ENCODE results near the gene SGMS2. TPM values are rescaled to one million over a fixed set of nuclear protein-coding genes. Genes with fewer than 3 reads are reported as not detected.
"Not testable (repeated sequence)": the region's sequence is repeated elsewhere in the genome, so short reads cannot be mapped to it uniquely, and the experiment has no call there.

Gene SGMS2
- polyA plus RNA-seq, 3 donors, result 11.9 to 14.7 (median 14.5) TPM

DNA sequence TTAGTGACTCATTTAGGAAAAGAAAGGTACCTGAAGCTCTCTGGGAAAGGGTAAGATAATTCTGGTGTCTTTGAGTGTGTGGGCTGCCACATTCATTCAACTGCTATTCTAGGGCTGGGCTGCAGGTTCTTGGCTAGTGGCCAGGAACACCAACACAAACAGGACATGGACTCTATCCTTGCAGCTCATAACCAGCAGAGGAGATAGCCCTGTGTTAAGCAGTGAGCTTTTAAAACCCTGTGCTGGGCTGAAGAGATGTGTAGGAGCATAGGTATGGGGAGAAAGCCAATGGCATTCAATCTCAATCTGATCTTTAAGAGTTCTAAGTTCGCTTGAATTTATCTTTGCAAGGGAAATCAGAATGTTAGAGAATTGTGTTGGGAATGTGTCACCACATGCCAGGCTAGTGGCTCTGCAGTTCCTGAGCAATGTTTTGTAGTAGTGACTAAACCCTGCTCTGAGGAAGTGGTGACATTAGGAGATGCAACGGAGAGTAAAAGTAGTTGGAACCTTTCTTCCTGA is 39.2 kb downstream of the SGMS2 start:
- no peak for DNase-seq (ENCODE audit: low read depth in 3 of 3, low spot score in 2 of 3)

DNA sequence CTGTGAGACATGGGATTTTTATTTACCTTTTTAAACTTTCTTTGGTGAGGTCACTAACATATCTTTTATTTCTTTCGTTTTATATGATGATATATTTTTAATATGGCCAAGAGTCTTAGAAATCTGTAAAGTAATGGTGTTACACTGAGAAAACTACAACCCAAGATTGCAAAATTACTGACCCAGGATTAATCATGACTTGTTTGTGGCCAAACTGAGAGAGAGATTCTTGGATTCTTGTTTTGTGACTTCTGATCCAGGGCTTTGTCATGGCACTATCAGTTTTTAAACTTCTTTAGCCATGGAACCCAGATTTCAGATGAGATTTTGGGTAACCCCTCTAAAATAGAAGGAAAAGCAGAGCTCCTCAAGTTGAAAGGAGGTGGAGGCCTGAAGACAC is 42.0 kb downstream of the SGMS2 start:
- DNase-seq (ENCODE audit: low read depth in 3 of 3, low spot score in 2 of 3), result no peak

DNA sequence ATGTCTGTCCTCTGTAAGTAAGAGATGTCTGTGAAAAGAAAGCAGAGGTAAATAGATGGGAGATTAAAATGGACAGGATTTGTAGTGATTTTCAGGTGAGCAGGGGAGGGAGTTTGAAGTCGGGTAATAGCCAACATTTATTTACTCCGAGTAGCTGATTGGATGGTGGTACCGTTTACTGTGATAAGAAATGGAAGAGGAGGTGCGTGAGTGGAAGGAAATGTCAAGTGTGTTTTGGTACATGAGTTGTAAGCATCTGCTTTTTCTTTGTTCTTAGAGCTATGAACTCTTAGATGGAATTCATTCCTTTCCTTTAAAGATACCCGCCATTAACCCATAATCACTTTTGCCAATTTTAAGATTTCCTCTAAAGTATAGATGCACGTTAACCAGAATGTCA is 45.5 kb downstream of the SGMS2 start:
- no peak for DNase-seq (ENCODE audit: low read depth in 3 of 3, low spot score in 2 of 3)

DNA sequence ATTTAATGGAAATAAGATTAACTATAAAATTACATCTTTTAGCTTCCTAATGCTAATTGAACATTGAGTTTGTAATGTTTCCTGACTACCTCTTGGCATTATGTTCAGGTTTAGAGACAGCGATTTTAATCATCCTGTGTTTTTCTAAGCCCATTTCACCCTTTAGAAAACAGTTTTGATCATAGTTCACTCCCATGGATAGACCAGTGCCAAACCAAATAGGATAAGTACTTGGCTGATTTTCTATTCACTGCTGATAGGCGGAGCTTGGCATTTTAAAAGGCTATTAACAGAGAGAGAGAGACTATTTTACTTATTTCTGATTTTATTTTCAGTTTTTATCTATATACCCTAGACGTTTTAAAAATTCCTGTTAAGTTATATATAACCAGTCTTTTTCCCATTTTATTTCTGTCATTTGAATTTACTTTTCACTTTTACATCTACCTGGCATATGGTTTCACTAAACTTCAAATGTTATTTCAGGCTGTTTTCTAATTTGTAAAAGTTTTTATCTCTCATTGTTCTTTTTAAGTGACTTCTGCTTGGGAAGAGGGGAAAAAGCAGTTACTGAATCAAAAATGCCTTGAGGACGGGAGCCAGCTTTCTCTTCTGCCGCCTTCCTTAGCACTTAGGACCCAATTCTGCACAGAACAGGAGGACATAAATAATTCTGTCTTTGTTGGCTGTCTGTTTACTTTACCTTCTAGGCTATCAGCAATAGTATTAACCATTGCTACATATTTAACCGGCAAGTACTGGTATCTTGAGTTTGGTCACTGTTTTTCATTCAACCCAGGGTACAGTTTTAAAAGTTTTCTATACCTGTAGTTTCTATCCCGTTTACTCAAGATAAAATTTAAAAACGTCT is 46.4 kb downstream of the SGMS2 start:
- DNase-seq (ENCODE audit: low read depth in 3 of 3, low spot score in 2 of 3), result no peak

DNA sequence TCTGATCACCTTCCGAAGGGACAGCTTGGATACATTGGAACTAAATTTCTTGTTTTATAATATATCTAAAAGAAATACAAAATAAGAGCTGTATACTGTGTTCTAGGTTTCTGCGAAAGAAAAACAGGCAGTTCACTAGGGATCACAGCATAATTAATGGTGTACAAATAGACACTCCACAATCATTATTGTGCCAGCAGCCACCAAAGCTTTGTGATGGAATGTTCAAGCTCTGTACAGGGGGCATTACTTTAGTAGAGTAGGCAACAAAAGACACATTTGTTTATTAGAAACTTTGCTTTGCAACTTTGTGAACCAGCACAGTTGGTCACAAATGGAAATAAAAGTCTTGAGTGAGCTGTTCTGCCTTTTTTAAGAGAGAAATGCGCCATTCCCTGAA is 49.3 kb downstream of the SGMS2 start:
- no peak for DNase-seq (ENCODE audit: low read depth in 3 of 3, low spot score in 2 of 3)

DNA sequence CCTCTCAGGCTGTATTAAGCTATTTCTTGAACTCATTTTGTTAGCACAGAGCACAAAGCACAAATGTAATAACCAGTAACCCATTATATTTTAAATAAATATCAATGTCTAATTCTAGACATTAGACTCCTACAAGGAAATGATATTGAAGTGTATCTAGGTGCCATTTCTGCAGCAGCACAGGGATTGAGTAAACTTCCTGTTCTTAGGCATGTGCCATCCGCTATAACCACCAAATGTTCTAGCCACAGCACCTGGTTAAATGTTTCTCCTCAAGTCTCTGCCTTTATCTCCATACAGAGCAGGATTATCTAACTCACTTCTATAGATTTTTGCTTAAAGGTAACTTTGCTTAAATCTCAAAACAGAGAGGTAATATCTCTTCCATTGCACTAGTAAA is 51.4 kb downstream of the SGMS2 start:
- DNase-seq (ENCODE audit: low read depth in 3 of 3, low spot score in 2 of 3), result no peak

DNA sequence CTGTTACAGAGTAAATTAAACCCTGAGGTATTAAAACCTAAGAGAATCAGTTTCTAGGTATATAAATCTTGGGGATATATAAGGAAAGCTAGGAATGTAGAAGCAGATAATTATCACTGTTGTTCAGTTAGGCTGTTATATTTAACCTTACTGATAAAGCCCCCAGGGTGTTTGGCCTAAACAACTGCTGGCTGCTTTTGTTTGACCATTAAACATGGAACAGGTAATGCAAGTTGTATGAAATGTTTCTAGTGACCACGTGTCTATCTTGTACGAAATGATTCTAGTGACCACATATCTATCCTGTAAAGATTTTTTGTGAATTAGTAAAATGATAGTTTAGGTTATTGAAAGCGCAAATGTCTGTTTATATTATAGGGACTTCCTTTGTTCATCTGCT is 52.6 kb downstream of the SGMS2 start:
- DNase-seq (ENCODE audit: low read depth in 3 of 3, low spot score in 2 of 3), result no peak

DNA sequence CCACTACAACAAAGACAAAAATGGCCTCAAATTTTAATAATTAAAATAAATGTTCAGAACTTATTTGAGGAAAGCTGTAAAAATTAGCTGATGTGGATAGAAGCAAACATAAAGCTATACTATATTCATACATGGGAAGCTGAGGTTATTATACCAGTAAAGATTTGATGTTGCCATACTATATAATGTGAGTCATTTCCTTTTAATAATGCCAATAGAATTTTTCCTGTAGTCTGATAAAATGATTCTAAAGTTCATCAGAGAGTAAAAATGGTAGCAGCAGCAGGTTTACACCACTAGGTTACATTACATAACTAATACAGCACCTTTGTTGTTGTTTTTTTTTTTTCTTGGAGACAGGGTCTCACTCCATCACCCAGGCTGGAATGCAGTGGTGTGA is 61.1 kb downstream of the SGMS2 start:
- no peak for DNase-seq (ENCODE audit: low read depth in 3 of 3, low spot score in 2 of 3)

DNA sequence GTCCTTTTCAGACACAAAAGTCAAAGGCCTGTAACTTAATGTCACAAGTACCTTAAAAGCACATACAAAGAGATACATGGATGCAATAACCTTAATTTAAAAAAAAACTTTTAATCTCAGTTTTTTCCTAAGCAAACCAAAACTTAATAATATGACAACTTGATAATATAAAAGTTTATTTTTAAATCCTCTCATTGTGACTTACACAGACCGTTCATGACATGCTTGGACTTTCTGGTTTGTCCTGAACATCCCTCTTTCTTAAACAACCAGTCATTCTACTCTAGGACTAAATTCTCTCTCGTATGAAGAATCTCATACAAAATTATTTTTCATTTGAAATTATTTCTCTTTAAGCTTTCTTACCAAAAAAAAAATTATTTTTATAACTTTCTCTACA is 63.5 kb downstream of the SGMS2 start:
- DNase-seq (ENCODE audit: low read depth in 3 of 3, low spot score in 2 of 3), result no peak

DNA sequence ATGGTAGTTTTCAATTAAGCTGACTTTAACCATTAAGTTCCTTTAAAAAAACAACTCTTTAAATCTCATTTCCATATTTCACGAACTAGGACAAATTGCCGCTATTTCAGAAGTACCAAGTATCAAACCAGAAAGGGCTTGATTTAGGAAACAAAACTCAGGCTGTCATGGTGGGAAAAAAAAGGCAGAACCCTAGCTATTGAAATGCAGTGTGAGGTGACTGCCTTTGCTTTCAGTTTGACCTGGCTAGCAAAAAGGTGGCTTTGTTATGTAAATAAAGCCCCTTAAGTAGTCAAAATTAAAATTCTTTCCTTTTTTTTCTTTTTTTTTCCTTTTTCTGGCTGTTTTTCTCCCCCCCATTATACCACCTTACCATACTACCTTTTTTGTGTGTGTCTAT is 66.0 kb downstream of the SGMS2 start:
- no peak for DNase-seq (ENCODE audit: low read depth in 3 of 3, low spot score in 2 of 3)

DNA sequence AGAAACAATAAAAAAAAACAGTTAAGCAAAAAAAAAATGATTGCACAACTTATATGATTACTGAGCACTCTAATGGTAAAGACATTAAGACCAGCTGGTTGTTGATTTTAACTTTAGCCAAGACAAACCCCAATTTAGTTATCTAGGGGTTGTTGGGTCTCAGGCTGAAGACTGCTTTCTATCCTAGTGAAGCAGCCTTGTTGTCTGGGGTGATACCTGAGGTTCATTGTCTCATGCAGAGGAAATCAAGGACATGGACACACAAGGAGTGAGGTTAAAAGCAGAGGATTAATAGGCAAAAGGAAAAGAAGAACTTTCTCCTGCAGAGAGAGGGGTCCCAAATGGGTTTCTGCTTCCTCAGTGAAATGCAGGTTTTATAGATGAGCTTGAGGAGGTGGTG is 66.6 kb downstream of the SGMS2 start:
- no peak for DNase-seq (ENCODE audit: low read depth in 3 of 3, low spot score in 2 of 3)

DNA sequence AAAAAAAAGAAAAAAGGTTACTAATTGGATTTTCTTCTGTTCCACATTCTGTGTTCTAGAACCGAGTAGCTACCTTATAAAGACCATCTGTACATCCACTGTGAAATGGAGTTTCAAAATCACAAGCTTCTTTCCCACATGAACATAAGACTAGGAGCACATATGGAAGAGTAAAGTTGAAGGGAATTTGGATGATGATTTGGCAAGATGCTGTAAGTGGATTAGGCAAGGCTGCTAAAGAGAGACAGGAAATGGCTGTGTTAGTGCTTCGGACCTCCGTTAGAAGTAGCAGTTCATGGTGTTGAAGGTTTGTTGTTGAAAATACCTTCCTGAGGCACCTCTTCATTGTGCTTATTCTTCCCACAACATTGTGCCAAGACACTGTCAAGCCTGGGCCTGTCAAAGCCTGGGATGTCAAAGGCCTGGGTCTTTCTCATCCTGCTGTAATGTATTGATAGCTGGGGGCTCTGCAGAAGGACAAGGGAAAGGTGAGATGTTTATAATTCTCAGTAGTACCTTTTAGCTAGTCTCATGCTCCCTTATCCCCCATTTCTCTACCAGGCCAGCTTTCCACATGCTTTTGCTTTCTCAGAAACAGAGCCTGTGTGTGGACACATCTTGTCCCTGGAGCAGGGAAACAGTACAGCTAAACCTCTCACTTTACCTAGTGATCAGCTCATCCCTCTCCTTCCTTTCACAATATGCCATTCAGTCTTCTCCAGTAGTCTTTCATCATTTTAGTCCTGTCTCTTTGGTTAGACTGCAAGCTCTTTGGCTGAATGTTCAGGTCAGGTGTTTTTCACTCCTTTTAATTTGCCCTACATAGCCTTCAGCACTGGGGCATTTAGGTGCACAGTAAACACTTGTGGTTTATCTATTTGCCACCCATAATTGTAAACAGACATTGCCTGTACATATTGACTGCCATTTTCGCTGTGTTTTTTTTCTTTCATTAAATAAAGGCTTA is 68.7 kb downstream of the SGMS2 start:
- DNase-seq (ENCODE audit: low read depth in 3 of 3, low spot score in 2 of 3), result no peak

DNA sequence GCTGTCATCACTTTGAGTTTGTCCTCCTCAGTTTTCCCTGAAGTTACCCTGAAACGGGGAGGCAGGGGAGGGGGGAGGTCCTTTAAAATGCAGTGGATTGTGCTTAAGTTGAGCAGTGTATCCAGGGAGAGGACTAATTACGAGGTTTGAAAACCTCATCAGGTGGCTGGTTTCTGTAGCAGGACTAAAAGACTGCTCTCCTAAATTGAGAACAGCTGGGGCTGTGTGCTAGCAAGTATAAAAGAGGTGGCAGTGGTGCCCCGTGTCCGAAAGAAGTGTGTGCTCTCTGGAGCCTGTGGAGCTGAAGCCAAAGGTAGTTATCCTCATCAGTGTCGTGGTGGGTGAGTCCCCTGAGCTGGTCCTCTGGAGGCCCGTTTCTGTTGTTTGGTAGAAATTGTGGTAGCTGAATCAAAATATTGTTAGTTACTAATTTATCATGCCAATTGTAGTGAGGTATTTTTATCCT is 69.4 kb downstream of the SGMS2 start:
- no peak for DNase-seq (ENCODE audit: low read depth in 3 of 3, low spot score in 2 of 3)

DNA sequence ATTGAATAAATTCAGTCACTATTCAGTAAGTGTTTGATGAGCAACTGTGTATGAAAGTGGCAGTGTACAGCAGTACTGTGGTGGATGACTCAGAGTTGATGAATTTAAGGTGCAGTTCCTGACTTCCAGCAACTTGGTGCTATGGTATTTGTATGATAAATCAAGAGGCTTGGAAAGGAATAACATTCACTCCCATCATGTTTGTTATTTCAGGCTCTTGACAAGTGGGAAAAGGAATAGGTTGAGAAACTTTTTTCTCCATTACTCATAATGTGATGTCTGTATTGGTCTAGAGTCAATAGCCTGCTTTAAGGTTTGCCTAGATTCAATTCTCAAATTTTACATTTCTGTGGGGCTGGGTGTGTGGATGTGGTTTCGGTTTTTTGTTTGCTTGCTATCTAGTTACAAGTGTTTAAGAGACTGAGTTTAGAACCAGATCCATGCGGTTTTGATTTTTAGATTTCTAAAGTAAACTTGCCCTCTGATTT is 71.5 kb downstream of the SGMS2 start:
- no peak for DNase-seq (ENCODE audit: low read depth in 3 of 3, low spot score in 2 of 3)

DNA sequence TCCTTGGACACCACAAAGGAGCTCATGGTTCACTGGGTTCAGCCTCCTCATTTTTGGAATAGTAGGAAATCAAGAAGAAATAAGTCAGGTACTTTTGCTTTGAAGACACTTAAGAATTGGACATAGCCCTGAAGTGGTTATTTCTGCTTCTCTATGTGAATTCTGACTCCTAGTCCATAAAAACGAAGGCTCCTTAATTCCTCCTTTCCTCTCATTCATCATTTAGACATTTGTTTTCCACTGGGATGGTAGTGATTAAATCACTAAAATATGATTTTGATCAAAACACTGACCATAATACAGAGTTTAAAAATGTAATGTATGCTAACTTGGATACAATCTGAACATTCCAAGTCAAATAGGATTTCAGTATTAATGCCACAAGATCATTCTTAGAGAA is 71.9 kb downstream of the SGMS2 start:
- DNase-seq (ENCODE audit: low read depth in 3 of 3, low spot score in 2 of 3), result no peak

DNA sequence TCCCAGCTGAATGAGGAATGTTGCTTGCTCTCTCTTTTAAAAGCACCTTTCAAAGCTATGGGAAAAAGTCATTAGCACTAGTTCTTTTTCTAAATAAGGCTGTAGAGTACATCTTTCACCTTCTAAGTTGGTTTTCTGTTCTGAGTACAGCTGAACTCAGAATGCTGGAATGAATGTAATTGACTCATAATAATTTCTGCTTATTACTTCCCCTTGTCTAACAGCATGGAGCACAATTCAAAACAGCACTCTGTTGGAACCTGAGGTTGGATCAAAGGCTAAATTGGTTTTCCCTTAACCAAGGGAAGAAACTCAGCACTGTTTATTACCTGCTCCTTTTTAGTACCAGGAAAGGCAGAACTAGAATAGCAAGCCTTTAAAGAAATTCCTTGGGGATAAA is 73.1 kb downstream of the SGMS2 start:
- no peak for DNase-seq (ENCODE audit: low read depth in 3 of 3, low spot score in 2 of 3)

DNA sequence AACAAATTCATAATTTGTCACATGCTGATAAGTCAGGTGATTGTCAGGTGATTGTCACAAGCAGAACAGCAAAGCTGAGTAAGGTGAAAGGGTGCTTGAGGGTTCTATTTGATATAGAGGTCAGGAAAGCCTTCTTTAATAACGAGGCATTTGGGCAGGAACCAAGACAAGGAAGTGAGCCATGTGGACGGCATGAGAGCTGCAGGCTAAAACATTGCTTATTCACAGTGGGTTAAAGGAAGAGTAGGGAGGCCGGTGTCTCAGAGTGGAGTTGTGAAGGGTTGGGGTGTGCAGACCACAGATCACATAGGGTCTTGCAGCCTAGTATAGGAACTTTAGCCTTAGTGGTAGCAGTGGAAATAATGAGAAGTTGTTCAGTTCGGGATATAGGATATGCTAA is 75.3 kb downstream of the SGMS2 start:
- no peak for DNase-seq (ENCODE audit: low read depth in 3 of 3, low spot score in 2 of 3)

DNA sequence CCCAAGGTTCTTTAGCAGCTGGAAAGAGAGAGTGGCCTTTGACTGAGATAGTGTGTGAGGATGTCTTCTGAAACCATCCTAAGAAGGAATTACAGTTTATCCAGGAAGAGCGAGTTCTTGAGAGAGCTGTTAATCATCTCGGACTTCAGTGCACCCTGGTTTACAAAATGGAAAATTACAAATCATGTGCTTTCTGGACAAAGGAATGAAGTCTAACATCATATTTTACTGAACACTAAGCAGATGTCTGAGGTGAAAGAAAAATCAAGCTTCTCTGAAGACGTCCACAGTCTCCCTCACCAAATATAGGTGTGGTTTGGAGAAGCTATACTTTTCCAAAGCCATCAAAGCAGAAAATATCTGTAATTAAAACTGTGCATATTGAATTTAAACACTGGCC is 75.8 kb downstream of the SGMS2 start:
- DNase-seq (ENCODE audit: low read depth in 3 of 3, low spot score in 2 of 3), result no peak

DNA sequence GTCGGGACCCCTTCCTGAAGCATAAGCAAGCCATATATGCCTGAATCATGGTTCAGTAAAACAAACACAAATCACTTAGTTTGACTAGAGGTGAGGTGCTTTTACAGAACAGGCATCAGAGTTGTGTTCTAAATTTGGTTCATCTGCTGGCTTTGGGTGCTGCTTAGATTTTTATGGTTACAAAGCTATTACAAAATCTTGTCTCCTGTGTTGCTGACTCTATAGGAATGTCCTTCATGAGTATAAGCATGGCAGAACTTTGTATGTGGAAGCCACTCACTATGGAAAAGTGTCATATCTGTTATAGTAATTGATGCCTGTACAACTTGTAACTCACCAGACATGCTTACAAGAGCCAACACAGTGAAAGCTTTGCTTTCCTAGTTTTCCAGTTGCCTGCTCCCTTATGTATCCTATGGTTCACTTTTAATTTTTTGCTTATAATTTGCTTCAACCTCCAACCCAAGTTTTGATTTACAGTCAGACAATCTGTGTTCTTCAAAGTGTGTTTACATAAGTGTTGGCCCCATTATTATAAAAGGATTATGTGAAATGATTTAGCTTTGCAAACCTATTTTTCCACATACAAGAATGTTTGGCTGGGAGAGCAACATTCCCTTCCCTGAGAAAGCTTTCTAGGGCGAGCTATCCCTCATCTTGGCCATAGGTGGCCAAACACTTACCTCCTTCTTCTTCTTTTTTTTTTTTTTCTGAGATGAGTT is 76.6 kb downstream of the SGMS2 start:
- no peak for DNase-seq (ENCODE audit: low read depth in 3 of 3, low spot score in 2 of 3)

DNA sequence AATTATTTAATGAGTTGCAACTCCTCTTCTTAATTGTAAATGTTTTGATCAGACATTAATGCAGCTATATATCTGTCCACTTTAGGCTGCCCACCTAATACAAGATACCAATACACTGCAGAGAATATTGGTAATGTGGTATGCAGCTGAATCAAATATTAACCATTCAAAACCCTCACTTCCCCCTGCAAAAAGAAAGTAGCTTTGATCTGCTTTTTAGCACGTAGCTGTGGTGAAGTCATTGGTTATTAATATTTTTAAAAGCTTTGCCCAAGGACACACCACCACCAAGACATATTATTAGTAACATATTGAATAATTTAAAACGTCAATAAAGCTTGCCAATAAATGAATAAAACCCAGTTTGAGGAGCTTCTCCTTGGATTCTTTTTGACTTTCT is 78.0 kb downstream of the SGMS2 start:
- no peak for DNase-seq (ENCODE audit: low read depth in 3 of 3, low spot score in 2 of 3)

DNA sequence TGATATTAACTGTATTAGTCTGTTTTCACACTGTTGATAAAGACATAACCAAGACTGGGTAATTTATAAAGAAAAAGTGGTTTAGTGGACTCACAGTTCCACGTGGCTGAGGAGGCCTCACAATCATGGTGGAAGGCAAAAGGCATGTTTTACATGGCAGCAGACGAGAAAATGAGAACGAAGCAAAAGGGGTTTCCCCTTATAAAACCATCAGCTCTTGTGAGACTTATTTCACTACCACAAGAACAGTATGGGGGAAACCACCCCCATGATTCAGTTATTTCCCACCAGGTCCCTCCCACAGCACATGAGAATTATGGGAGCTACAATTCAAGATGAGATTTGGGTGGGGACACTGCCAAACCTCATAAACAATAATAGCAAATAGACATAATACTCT is 80.3 kb downstream of the SGMS2 start:
- not testable (repeated sequence) for DNase-seq (ENCODE audit: low read depth in 3 of 3, low spot score in 2 of 3)
